Activated CD8-positive, alpha-beta memory T cell treated with anti-CD3 and anti-CD28 coated beads, Interleukin-2, amount 50 U/mL, for 24 hours (primary cell): ENCODE data around the gene COQ9.
"Not testable (repeated sequence)": the region's sequence is repeated elsewhere in the genome, so short reads cannot be mapped to it uniquely, and the experiment has no call there.

Experiments
- DNase-seq: peaks from one replicate; pipeline ENCODE4 v3.0.0-alpha.2; 2020; ENCODE audit errors: extremely low read depth

COQ9 gene, protein sequence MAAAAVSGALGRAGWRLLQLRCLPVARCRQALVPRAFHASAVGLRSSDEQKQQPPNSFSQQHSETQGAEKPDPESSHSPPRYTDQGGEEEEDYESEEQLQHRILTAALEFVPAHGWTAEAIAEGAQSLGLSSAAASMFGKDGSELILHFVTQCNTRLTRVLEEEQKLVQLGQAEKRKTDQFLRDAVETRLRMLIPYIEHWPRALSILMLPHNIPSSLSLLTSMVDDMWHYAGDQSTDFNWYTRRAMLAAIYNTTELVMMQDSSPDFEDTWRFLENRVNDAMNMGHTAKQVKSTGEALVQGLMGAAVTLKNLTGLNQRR

DNA sequence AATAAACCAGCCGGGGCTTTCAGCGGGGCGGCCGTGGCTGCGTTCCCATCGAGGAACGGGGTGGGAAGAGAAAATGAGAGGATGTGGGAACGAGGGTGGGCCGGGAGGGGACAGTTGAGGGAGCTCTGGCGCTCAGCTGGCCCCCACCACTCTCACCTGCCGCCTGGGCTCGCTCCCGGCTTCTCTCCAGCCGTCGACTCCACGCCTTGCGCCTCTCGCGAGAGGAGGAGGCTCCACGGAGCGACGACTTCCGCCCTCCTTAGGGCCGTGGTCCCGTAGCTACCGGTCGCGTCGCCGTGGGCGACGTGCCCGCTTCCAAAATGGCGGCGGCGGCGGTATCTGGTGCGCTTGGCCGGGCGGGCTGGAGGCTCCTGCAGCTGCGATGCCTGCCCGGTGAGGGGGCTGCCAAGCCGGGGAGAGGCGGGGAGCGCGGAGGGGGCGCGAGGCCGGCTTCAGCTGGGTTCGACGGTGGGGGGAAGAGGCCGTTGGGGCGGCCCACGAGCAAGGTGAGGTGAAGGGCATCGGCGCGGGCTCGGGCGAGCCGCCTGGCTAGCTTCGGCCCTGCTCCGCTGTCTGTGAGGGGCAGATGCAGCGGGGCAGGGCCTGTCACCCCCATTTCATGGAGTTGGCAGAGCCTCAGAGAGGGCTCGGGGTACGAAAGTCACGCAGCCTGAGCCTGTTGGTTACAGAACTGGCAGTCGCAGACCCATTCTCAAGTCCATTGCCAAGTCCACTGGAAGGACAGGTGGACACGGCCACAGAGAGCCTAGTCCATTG is at the start of gene COQ9, which contains the start of gene CIAPIN1:
Gene COQ9 (plus strand): TSS at position 294 of the 777 bp plus-strand sequence. CDS start 27 bp downstream, at position 321.
Gene CIAPIN1 (minus strand): TSS at position 200 of the 777 bp plus-strand sequence. CDS start 6,457 bp downstream, outside the sequence.
- peak; percentile 70 for DNase-seq

DNA sequence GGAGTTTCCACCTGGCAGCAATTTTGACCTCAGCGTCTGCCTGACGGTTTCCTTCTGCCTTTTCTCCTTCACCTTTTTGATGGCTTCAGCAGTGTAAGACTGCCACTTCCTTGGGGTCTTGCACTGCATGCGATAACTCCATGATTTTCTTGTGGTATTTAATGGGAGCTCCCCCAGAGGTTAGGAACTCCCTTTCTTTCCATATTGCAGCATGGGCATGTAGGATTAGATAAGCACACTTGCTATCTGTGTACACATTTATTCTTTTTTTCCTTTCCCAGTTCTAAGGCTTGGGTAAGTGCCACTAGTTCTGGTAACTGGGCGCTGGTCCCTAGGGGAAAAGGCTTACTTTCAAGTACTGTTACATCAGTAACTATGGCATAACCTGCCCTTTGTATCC is 49.8 kb upstream of the COQ9 start:
- not testable (repeated sequence) for DNase-seq

DNA sequence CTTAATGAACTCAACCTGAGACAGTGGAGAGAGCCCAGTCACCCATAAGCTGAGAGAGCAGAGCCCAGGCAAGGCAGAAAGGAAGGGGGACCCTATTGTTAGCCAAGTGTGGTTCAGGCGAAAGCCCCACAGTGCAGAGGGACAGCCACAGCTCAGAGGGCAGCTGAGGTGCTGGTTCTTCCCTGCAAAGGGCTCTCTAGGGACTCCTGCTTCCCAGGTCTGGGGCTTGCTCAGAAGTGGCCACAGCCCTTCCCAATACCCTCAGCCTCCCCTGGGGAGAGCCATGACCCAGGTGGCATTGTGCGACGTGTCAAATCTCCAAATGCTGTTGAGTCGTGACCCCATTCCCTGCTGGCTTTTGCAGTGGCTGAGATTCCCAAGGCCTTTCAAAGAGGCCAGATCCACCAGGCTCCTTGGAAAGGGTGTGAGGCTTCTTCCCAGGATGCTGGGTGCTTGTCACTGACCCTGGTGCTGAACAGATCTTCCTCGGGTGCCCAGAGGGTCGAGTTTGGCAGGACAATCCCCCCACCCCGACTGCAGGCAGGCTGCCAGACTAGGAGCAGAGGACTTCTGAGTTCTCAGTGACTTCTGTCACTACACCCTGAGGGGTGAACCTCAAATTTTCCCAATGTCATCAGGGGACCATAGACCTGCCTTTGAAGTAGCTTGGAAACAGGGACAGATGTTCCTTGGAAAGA is 45.2 kb upstream of the COQ9 start:
- DNase-seq = no peak

DNA sequence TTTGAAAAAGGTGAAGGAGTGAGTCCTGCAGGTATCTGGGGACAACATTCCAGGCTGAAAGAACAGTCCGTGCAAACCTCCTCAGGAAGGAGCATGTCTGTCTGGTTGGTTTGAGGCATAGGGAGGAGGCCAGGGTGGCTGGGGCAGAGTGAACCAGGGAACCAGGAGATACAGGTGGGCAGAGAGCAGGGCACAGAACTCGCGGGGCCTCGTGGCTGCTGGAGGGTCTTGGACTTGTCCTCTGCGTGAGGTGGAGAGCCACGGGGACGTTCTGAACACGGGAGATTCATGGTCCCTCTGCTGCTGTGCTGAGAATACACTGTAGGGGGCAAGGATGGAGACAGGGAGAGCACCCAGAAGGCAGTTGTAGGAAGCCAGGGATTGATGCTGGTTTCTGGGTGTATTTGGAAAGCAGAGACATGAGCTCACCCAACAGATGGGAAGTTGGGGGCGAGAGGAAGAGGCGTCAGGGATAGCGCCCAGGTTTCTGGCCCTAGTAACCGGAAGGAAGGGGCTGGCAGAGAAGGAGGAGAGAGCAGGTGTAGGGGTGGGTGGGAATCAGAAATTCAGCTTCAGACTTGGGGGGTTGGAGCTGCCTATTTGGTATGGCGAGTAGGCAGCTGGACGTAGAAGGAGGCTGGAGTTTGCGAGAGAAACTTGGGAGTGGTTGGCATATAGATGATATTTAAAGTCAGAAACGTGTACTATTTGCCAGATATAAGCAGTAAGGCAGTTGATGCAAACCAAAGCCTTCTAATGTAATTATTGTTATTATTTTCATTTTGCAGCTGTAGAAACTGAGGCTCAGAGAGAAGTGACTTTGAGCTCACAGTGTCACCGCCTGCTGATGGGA is 43.1 kb upstream of the COQ9 start, which contains the start of gene CCL17:
Gene CCL17 (plus strand): TSS at position 803 of the 853 bp plus-strand sequence. CDS start 9,166 bp downstream, outside the sequence.
- no peak for DNase-seq

DNA sequence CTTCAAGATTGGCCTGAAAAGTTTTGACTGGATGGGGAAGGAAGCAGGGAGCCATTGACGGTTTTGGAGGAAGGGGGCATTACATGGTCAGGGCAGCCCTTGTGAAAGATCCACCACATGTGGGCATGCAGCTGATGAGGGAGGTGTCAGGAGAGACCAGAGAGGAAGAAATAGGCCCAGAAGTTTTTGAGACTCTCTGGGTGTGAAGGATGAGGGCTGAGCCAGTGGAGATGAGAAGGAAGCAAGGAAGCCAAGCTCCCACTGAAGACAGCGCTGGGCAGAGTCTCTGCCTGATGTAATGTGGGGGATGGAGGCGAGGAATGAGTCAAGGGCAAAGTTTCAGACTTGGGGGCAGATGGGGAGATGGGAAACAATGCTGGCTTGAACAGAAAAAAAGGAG is 42.2 kb upstream of the COQ9 start:
- no peak for DNase-seq

DNA sequence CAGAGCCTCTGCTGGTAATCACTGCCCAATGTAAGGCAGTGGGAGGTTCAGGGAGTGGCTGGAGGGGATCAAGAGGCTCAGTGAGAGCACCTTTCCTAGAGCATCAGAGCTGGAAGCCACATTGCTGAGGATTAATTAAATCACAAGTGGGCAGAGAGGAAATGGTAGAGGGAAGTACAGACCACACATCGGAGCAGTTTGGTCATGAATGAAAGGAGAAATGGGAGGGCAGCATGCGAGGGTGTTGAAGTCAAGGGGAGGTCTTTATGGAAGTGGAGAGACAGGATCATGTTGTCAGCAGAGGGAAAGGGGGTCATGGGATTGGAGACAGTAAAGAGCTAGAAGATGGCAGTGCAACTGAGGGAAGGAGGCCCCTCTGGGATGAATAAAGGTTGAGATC is 40.4 kb upstream of the COQ9 start:
- no peak for DNase-seq

DNA sequence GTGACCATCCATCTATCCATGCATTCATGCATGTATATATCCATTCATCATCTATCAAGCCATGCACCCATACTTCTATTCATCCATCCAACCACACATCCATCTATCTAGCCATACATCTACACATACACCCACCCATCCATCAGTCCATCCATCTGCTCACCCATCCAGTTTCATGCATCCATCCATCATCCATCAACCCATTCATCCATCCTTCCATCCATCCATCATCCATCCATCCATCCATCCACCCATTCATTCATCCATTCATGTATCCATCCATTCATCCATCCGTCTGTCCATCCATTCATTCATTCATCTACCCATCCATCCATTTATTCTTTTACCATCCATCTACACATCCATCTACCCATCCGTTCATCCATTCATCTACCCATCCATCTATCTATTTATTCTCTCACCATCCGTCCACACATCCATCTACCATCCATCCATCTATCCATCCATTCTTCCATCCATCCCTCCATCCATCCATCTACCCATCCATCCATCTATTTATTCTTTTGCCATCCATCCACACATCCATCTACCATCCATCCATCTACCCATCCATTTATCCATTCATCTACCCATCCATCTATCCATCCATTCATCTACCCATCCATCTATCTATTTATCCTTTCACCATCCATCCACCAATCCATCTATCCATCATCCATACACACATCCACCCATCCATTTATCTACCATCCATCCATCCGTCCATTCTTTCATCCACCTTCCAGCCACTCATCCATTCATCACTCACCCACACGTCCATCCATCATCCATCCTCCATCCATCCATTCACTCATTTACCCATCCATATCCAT is 39.5 kb upstream of the COQ9 start:
- no peak for DNase-seq

DNA sequence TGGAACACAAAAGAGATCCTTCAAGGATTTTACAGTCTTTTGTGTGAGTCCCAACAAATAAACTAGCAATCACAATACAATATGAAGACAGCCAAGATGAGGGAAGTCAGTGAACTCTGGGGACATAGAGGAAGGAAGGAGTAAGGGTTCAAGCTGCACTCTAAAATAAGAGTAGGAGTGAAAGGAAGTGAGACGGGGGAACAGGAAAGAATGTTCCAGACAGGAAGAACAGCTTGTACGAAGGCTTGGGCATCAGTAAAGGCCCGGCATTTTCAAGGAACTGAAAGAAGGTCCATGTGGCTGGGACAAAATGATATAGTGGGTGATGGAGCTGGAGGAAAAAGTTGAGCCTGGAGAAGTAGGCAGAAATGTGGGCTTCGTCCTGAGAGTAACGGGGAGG is 38.2 kb upstream of the COQ9 start:
- DNase-seq = no peak

DNA sequence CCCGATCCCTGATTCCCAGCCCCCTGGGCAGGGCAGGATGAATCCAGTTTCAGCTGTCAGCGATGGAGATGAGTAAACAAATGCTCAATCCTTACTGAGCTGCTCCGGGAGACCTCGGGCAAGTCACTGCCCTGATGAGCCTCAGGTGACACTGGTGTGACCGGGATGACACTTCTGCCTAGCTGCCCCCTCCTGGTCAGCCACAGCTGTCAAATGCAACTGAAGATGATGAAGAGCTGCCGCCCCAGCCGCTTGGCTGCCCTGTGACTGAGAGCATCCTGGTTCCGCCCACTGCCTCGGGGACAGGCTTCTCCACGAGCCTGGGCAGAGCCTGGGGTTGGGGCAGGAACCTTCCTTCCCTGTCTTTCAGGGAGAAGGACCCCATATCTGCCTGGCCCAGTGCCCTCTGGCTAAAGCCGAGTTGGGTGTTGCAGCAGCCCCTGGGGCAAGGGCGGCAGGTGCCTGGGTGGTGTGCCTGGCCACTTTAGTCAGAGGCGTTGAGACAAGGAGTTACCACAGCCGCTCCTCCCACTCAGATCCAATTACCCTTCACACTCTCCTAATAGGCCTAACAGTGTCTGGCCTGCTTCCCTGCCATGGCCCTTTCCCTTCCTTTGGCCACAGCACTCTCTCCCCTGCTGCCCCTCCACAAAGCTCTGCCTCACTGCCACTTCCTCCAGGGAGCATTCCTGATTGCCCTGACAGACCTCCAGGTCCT is 37.2 kb upstream of the COQ9 start:
- no peak for DNase-seq

DNA sequence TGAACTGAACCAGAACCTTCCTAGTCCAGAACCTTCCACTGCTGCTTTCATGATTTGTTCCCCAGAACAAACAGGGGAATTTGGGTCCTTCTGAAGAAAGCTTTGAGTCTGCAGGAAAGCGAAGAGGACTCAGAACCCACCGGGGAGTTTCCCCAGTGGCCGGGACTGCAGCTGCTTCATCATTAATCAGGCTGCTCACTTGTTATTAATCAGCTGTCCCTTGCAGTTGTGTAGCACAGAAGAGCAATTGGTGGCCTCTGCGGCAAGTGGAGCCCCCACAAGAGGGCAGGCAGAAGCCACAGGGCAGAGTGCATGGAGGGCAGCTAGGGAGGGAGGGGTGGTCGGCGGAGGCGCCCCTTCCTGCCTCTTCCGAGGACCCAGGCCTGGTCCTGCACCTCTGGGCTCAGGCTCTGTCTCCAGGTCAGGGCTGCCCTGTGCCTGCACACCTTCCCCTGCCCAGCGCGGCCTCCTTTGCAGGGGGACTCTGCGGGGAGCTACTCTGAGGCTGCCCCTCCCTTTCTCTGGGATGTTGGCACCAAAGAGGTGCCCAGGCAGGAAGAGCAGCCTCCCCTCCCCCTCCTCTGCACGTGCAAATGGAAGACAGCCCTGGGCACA is 35.8 kb upstream of the COQ9 start:
- no peak for DNase-seq

DNA sequence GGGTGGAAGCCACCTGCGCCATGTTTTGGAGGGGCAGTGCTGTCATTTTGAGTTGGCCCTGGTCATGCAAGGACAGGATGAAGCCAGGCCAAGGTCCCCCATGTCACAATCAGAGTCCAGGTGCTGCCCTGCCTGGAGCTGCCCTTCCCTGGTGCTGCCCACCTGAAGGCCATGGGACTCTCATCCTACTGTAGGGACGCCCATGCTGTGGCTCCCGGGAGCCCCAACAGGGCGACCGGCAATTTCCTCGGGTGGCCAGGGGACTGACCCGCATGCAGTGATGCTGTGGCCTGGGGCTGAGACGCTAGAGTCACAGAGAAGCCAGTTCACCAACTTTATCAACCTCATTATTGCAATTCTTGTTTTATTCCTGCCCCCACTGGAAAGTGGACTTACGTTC is 34.7 kb upstream of the COQ9 start:
- no peak for DNase-seq

DNA sequence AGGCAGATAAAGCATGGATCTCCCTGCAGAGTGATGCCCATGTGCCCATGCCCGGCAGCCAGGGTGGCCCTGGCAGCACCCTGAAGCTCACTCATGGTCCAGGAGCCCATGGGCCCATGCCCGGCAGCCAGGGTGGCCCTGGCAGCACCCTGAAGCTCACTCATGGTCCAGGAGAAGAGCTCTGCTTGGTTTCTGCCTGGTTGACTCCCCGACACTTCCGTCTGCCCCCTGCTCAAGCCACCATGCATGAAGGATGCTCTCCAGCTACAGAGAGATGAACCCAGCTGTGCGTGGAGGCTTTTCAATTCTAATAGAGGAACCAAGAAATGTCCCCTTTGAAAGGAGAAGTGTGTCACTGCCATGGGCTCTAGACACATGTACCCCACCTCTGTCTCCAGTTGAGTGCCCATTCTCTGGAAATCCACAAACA is 34.0 kb upstream of the COQ9 start:
- DNase-seq = no peak

DNA sequence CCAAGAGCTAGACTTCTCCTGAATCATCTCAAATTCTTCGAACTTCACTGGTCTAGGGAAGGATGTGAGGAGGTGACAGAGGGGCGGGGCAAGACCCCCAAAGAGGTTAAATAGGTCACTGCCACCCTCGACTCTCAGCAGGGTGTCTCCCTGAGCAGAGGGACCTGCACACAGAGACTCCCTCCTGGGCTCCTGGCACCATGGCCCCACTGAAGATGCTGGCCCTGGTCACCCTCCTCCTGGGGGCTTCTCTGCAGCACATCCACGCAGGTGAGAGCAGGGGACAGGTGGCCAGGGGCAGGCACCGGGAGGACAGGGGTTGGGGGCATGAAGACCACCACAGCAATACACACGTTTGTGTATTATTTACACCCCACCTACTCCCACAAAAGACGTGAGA is 33.5 kb upstream of the COQ9 start:
- DNase-seq = no peak

DNA sequence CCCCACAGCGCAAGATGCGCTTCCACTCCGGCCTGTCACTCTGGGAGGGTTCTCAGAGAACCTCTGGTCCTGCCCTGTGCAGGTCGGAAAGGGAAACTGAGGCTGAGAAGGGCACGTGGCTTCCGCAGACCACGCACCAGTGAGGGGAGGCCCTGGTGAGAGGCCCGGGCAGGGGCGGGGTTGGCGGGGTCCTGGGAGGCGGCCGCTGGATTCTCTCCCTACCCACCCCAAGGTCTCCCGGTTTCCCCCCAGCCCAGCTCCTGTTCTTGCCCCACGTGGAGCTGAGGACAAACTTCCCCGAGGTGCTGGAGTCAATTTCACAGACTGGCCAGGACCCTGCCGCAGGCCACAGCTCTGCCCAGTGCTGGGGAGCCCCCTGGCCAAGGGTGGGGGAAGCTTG is 31.2 kb upstream of the COQ9 start:
- DNase-seq = no peak

DNA sequence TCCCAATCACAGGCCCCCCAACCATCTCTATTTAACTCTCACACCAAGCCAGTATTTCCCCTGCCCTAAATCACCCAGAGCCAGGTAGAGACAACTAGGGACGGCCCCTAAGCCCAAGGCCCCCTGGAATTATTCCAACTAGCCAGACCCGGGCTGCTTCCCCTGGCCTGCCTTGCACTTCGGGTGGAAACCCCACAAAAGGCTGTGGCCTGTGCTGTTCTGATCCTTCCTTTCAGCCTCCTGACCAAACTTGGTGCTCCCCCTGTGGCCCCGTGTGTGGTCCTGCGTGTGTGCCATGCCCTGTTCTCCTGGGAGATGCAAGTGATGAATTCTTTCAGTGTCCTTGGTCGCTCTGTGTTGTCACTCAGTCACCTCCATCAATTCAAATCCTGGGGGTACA is 27.8 kb upstream of the COQ9 start:
- DNase-seq = no peak

DNA sequence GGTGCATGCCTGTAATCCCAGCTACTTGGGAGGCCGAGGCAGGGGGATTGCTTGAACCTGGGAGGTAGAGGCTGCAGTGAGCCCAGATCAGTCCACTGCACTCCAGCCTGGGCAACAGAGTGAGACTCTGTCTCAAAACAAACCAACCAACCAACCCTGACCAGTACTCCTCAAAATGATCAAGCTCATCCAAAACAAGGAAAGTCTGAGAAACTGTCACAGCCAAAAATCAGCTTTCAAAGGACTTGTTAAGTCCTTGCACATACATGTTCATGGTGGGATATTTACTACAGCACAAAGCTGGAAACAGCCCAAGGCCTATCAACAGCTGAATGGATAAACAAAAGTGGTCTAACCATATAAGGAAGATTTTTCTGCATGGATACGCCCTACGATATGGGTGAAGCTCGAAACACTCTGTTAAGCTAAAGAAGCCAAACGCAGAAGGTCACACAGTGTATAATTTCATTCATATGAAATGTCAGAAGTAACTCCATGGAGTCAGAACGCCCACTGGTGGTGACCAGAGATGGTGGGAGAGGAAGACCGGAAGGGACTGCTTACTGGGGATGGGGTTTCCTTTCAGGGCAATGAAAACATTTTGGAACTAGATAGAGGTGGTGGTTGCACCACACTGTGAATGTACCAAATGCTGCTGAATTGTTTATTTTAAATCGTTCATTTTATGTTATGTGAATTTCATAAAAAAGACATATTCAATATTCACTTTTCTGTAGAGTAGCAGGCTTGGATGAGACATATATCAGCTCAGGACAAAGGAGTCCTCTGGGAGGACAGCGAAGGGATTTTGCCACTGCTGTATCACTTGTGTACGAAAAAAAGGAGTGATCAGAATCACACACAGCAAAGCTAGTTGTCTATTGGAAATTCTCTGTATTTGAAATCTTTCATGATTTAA is 25.0 kb upstream of the COQ9 start:
- no peak for DNase-seq

DNA sequence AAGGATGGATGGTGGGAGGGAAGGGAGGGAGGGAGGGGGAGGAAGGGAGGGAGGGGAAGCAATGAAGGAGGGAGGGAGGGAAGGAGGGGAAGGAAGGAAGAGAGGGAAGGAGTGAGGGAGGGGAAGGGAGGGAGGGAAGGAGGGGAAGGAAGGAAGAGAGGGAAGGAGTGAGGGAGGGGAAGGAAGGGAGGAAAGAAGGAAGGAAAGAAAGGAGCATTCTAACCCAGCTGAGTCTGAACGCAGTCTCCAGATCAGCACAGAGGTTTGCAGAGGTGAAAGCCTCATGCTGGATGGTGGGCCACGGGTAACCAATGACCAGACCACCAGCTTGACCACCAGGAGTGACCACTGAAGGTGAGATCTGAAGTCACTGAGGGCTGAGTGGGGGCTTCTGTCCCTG is 24.1 kb upstream of the COQ9 start:
- DNase-seq = no peak

DNA sequence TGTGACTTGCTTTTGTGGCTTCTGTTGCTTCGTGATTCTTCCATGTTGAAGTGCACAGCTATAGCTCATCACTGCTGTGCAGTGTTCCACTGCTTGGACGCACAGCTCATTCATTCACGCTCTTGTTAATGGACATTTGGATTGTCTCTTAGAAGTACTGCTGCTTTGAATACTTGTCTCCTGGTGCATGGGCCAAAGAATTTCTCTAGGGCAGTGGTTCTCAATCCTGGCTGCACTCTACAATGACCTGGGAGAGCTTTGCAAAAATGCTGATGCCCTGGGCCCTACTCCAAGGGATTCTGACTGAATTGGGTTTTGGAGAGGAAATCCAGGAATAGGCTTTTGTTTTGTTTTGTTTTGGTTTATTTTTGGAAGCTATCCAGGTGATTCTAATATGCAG is 22.7 kb upstream of the COQ9 start:
- no peak for DNase-seq
